ENCODE results near the gene GPC3.

The GPC3 gene

DNA sequence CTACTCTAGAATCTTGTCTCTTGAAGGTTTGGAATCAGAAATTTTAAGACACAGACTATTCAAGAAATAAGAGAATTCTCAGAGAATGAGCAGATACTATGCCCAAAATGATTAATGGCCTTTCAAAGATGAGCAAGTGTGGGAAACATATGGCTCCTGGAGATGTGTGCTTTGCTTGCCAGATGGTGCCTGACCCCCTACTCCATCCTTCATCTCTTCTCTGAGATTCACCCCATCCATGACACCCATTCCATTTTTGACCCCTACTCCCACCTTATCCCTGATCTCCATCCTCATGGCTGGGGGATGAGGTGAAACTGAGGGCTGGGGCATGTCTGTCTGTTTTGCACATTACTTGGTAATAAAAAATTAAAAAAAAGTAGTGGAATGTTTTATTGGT lies 75.5 kb downstream of the GPC3 start:
- no peaks in the 10 kb centered on the region for H3K79me2 ChIP-seq (ENCODE audit: control insufficient read depth, low read length)
- H3K4me1 ChIP-seq (ENCODE audit: control insufficient read depth, low read length) = no peaks in the 10 kb centered on the region
- TF ChIP-seq, protein P1, sequence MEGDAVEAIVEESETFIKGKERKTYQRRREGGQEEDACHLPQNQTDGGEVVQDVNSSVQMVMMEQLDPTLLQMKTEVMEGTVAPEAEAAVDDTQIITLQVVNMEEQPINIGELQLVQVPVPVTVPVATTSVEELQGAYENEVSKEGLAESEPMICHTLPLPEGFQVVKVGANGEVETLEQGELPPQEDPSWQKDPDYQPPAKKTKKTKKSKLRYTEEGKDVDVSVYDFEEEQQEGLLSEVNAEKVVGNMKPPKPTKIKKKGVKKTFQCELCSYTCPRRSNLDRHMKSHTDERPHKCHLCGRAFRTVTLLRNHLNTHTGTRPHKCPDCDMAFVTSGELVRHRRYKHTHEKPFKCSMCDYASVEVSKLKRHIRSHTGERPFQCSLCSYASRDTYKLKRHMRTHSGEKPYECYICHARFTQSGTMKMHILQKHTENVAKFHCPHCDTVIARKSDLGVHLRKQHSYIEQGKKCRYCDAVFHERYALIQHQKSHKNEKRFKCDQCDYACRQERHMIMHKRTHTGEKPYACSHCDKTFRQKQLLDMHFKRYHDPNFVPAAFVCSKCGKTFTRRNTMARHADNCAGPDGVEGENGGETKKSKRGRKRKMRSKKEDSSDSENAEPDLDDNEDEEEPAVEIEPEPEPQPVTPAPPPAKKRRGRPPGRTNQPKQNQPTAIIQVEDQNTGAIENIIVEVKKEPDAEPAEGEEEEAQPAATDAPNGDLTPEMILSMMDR (IDR thresholded peaks at IDR 0.05; ENCODE audit: low read depth, low read length, poor library complexity, severe bottlenecking) = no peak
- TF ChIP-seq EZH2phosphoT487 (IDR thresholded peaks at IDR 0.05; ENCODE audit: borderline replicate concordance, low read length) = no peak
- no peaks in the 10 kb centered on the region for H3F3A ChIP-seq (ENCODE audit: control insufficient read depth, insufficient read depth)
- H3K9me2 ChIP-seq (replicated peaks; ENCODE audit: control insufficient read depth, low read length) = no peaks in the 10 kb centered on the region
- no peak overlapping the region for H3K27ac ChIP-seq (ENCODE audit: low read depth, low read length)
- H3K27me3 ChIP-seq (ENCODE audit: control insufficient read depth, low read length) = no peaks in the 10 kb centered on the region
- no peak overlapping the region for H3K4me3 ChIP-seq (ENCODE audit: low read length)
- no peaks in the 10 kb centered on the region for H4K20me1 ChIP-seq (ENCODE audit: control insufficient read depth, insufficient read depth, low read depth, low read length)
- H3K36me3 ChIP-seq (ENCODE audit: control insufficient read depth, low read length) = no peaks in the 10 kb centered on the region
- no peak overlapping the region for H3K4me2 ChIP-seq (ENCODE audit: low read length)
- no peaks in the 10 kb centered on the region for H3K9me3 ChIP-seq (ENCODE audit: control insufficient read depth, insufficient read depth, low read length)

DNA sequence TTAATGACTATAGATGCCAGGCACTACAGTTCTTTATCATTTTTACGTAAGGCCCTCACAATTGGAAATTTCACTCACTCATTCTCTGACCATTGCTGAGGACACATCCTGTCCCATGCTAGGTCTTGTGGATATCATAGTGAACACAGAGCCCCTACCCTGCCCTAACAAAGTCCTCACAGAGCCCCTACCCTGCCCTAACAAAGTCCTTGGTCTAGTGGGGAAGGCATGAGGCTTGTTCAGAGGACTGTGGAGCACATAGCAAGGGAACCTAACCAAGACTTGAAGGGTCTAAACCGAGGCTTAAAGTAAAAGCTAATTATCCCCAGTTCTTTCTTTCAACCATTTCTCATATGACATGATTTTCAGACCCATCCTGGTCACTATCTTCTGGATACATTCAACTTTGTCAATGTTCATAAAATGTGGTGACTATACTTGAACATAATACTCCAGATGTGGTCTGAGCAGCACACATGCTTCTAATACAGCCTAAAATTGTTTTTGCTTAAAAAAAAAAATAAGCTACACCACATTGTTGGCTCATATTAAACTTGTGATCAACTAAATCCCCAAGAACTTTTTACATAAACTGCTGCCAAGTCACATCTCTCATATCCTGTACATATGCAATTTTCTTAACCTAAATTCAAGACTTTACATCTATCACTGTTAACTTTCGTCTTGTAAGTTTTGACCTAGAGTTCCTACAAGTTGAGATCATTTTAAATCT lies 77.0 kb downstream of the GPC3 start:
- H3K4me2 ChIP-seq (ENCODE audit: low read length) = no peak overlapping the region
- no peaks in the 10 kb centered on the region for H3K9me2 ChIP-seq (replicated peaks; ENCODE audit: control insufficient read depth, low read length)
- no peak overlapping the region for H3K4me3 ChIP-seq (ENCODE audit: low read length)
- no peaks in the 10 kb centered on the region for H4K20me1 ChIP-seq (ENCODE audit: control insufficient read depth, insufficient read depth, low read depth, low read length)
- no peaks in the 10 kb centered on the region for H3K36me3 ChIP-seq (ENCODE audit: control insufficient read depth, low read length)
- no peaks in the 10 kb centered on the region for H3K4me1 ChIP-seq (ENCODE audit: control insufficient read depth, low read length)
- no peak overlapping the region for H3K27ac ChIP-seq (ENCODE audit: low read depth, low read length)
- TF ChIP-seq, protein P1 (IDR thresholded peaks at IDR 0.05; ENCODE audit: low read depth, low read length, poor library complexity, severe bottlenecking) = no peak
- TF ChIP-seq EZH2phosphoT487 (IDR thresholded peaks at IDR 0.05; ENCODE audit: borderline replicate concordance, low read length) = no peak
- no peaks in the 10 kb centered on the region for H3K9me3 ChIP-seq (ENCODE audit: control insufficient read depth, insufficient read depth, low read length)
- no peaks in the 10 kb centered on the region for H3K79me2 ChIP-seq (ENCODE audit: control insufficient read depth, low read length)
- no peaks in the 10 kb centered on the region for H3F3A ChIP-seq (ENCODE audit: control insufficient read depth, insufficient read depth)
- no peaks in the 10 kb centered on the region for H3K27me3 ChIP-seq (ENCODE audit: control insufficient read depth, low read length)

DNA sequence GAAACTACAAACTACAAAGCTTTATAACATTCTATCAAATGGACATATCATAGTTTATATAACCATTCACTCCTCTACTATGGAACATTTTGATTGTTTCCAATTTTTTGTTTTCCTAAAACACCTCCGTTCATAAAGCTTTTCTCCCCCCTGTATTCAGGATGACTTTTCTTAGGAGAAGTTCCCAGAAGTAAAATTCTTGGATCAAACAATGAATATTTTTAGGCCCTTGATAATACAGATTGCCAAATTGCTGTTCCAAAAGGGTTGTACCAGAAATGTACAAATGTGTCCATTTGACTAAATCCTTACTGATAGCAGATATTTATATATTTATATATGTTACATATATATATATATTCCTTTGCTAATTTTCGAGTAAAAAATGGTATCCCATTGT lies 77.8 kb downstream of the GPC3 start:
- no peak for TF ChIP-seq EZH2phosphoT487 (IDR thresholded peaks at IDR 0.05; ENCODE audit: borderline replicate concordance, low read length)
- TF ChIP-seq, protein P1 (IDR thresholded peaks at IDR 0.05; ENCODE audit: low read depth, low read length, poor library complexity, severe bottlenecking) = no peak
- Histone ChIP-seq H3F3A (ENCODE audit: control insufficient read depth, insufficient read depth) (no peaks in the 10 kb centered on the region), H3K27me3 (ENCODE audit: control insufficient read depth, low read length) (no peaks in the 10 kb centered on the region)

More for the DNA sequence above, 77.8 kb downstream of the GPC3 start:
- H3K36me3 ChIP-seq (ENCODE audit: control insufficient read depth, low read length) = no peaks in the 10 kb centered on the region
- no peaks in the 10 kb centered on the region for H3K9me3 ChIP-seq (ENCODE audit: control insufficient read depth, insufficient read depth, low read length)
- no peaks in the 10 kb centered on the region for H4K20me1 ChIP-seq (ENCODE audit: control insufficient read depth, insufficient read depth, low read depth, low read length)
- H3K9me2 ChIP-seq (replicated peaks; ENCODE audit: control insufficient read depth, low read length) = no peaks in the 10 kb centered on the region
- H3K27ac ChIP-seq (ENCODE audit: low read depth, low read length) = no peak overlapping the region
- no peaks in the 10 kb centered on the region for H3K4me1 ChIP-seq (ENCODE audit: control insufficient read depth, low read length)
- H3K79me2 ChIP-seq (ENCODE audit: control insufficient read depth, low read length) = no peaks in the 10 kb centered on the region
- no peak overlapping the region for H3K4me3 ChIP-seq (ENCODE audit: low read length)
- no peak overlapping the region for H3K4me2 ChIP-seq (ENCODE audit: low read length)

All from DOHH2 (cell line).